HepG2 (cell line): ENCODE data around the gene CLCA1.

Source experiments
- ATRX ChIP-seq: sonication (generic); formaldehyde crosslinking; IDR thresholded peaks from 2 replicates; pipeline ENCODE4 v1.4.0; 2020; ENCODE audit warnings: missing genetic modification reagents, borderline replicate concordance
- CHCHD3 ChIP-seq: sonication (generic); formaldehyde crosslinking; IDR thresholded peaks from 2 replicates; pipeline ENCODE4 v1.8.0; 2022; ENCODE audit warnings: mild to moderate bottlenecking, missing genetic modification reagents, moderate library complexity
- CTCF ChIP-seq: sonication (generic); formaldehyde crosslinking; IDR thresholded peaks from 2 replicates; pipeline ENCODE4 v1.5.0; 2020; ENCODE audit warnings: mild to moderate bottlenecking, missing genetic modification reagents, moderate library complexity
- ETS1 ChIP-seq: sonication (generic); formaldehyde crosslinking; IDR thresholded peaks from 2 replicates; pipeline ENCODE4 v1.4.0; 2020; ENCODE audit warnings: missing genetic modification reagents
- GABPB1 ChIP-seq: IDR thresholded peaks from 2 replicates; pipeline ENCODE4 v1.6.1; 2016; ENCODE audit warnings: mild to moderate bottlenecking, missing genetic modification reagents, moderate library complexity, missing compliant biosample characterization
- KDM1A ChIP-seq: IDR thresholded peaks from 2 replicates; pipeline ENCODE4 v1.6.1; 2016; ENCODE audit warnings: missing compliant biosample characterization
- NCOA1 ChIP-seq: sonication (generic); formaldehyde crosslinking; IDR thresholded peaks from 2 replicates; pipeline ENCODE4 v1.9.0; 2021; ENCODE audit warnings: missing genetic modification reagents
- SIN3B ChIP-seq: fragments of 150-350 bp; IDR thresholded peaks from 2 replicates; pipeline ENCODE4 v1.6.1; 2014; ENCODE audit warnings: low read length
- SMAD1 ChIP-seq: sonication (generic); formaldehyde crosslinking; IDR thresholded peaks from 2 replicates; pipeline ENCODE4 v1.4.0; 2020; ENCODE audit warnings: missing genetic modification reagents, low read depth, mild to moderate bottlenecking, borderline replicate concordance
- SNRNP70 ChIP-seq: fragments of 200-400 bp; formaldehyde crosslinking; IDR thresholded peaks from 2 replicates; pipeline ENCODE4 v1.6.1; 2017; ENCODE audit warnings: mild to moderate bottlenecking, low read depth, low read length, moderate library complexity
- STAG1 ChIP-seq: sonication (generic); formaldehyde crosslinking; IDR thresholded peaks from 2 replicates; pipeline ENCODE4 v1.4.0; 2020; ENCODE audit warnings: missing genetic modification reagents
- TBX2 ChIP-seq: sonication (generic); formaldehyde crosslinking; IDR thresholded peaks from 2 replicates; pipeline ENCODE4 v1.5.0; 2020; ENCODE audit warnings: missing genetic modification reagents, mild to moderate bottlenecking, borderline replicate concordance
- ZNF629 ChIP-seq: sonication (generic); formaldehyde crosslinking; conservative IDR thresholded peaks from 2 replicates; pipeline ENCODE4 v1.5.0; 2020; ENCODE audit warnings: missing genetic modification reagents
- TF ChIP-seq, protein P1 (sequence below): sonication (generic); formaldehyde crosslinking; IDR thresholded peaks from 2 replicates; pipeline ENCODE4 v1.4.0; 2020; ENCODE audit warnings: missing genetic modification reagents, mild to moderate bottlenecking, borderline replicate concordance

GRCh38 chr1:86527306-86527705 lies 58.6 kb downstream of the CLCA1 start:
- TF ChIP-seq CTCF, result no peak
- TF ChIP-seq CHCHD3, result no peak
- TF ChIP-seq SNRNP70, result no peak
- TF ChIP-seq STAG1, result no peak
- no peak for TF ChIP-seq ZNF629
- no peak for TF ChIP-seq SIN3B
- TF ChIP-seq KDM1A (CRISPR knock-in tag), result no peak
- no peak for TF ChIP-seq GABPB1 (CRISPR knock-in tag)
- TF ChIP-seq, protein P1, sequence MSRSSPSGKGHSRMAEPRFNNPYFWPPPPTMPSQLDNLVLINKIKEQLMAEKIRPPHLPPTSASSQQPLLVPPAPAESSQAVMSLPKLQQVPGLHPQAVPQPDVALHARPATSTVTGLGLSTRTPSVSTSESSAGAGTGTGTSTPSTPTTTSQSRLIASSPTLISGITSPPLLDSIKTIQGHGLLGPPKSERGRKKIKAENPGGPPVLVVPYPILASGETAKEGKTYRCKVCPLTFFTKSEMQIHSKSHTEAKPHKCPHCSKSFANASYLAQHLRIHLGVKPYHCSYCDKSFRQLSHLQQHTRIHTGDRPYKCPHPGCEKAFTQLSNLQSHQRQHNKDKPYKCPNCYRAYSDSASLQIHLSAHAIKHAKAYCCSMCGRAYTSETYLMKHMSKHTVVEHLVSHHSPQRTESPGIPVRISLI (CRISPR knock-in tag), result no peak
- TF ChIP-seq ETS1 (CRISPR knock-in tag), result no peak
- no peak for TF ChIP-seq SMAD1 (CRISPR knock-in tag)
- TF ChIP-seq NCOA1 (CRISPR knock-in tag), result no peak
- no peak for TF ChIP-seq ATRX (CRISPR knock-in tag)
- no peak for TF ChIP-seq TBX2 (CRISPR knock-in tag)
